Type B pancreatic cell (in vitro differentiated cells): Measurements from ENCODE around the gene ZNF786. TPM values are rescaled to one million over a fixed set of nuclear protein-coding genes. Genes with fewer than 3 reads are reported as not detected.
A peak's percentile ranks its signal among the peaks of the same experiment; 100 is the strongest.
"Not testable (repeated sequence)": the region's sequence is repeated elsewhere in the genome, so short reads cannot be mapped to it uniquely, and the experiment has no call there.

Experiments
- DNase-seq: peaks from one replicate; pipeline ENCODE4 v3.0.0; 2021; ENCODE audit warnings: mixed read lengths; ENCODE audit not compliant: unreplicated experiment; ENCODE audit errors: extremely low spot score
- H3K27ac Mint-ChIP-seq: 2 replicates; pipeline ENCODE4 v1.8.0; 2021; ENCODE audit warnings: mild to moderate bottlenecking, mixed read lengths
- H3K27me3 Mint-ChIP-seq: 2 replicates; pipeline ENCODE4 v1.8.0; 2021; ENCODE audit warnings: mixed read lengths
- H3K36me3 Mint-ChIP-seq: 2 replicates; pipeline ENCODE4 v1.8.0; 2021; ENCODE audit warnings: mixed read lengths
- H3K4me1 Mint-ChIP-seq: one replicate; pipeline ENCODE4 v1.8.0; 2021; ENCODE audit warnings: mixed read lengths; ENCODE audit not compliant: unreplicated experiment
- H3K4me3 Mint-ChIP-seq: 2 replicates; pipeline ENCODE4 v1.8.0; 2021; ENCODE audit warnings: mild to moderate bottlenecking, mixed read lengths
- H3K9me3 Mint-ChIP-seq: 2 replicates; pipeline ENCODE4 v1.8.0; 2021; ENCODE audit warnings: mixed read lengths
- total RNA-seq: library from RNA; stranded (reverse); gene quantifications from 2 replicates; pipeline ENCODE4 v1.2.1, GENCODE V29; 2021; ENCODE audit warnings: low replicate concordance
- TF ChIP-seq, protein P1 (sequence below): fragments of 200-600 bp; sonication (generic); conservative IDR thresholded peaks from 2 replicates; pipeline ENCODE4 v1.5.0; 2021; ENCODE audit warnings: antibody characterized with exemption, mild to moderate bottlenecking

Gene ZNF786
- total RNA-seq, 1 donor from 2014 or later: 12.6 TPM

DNA sequence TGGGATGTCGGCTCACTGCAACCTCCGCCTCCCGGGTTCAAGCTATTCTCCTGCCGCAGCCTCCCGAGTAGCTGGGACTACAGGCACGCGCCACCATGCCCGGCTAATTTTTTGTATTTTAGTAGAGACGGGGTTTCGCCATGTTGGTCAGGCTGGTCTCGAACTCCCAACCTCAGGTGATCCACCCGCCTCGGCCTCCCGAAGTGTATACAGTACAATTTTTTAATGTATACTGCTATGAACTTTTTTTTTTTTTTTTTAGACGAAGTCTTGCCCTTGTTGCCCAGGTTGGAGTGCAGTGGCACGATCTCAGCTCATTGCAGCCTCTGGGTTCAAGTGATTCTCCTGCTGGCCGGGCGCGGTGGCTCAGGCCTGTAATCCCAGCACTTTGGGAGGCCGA, 1.7 kb upstream of the ZNF786 start:
- not testable (repeated sequence) for H3K4me3 Mint-ChIP-seq, H3K9me3 Mint-ChIP-seq, H3K27me3 Mint-ChIP-seq, DNase-seq, H3K27ac Mint-ChIP-seq
- Mint-ChIP-seq H3K36me3 (peaks cover 11% of the 10 kb centered on the region), H3K4me1 (peaks cover 14% of the 10 kb centered on the region)
- TF ChIP-seq, protein P1, sequence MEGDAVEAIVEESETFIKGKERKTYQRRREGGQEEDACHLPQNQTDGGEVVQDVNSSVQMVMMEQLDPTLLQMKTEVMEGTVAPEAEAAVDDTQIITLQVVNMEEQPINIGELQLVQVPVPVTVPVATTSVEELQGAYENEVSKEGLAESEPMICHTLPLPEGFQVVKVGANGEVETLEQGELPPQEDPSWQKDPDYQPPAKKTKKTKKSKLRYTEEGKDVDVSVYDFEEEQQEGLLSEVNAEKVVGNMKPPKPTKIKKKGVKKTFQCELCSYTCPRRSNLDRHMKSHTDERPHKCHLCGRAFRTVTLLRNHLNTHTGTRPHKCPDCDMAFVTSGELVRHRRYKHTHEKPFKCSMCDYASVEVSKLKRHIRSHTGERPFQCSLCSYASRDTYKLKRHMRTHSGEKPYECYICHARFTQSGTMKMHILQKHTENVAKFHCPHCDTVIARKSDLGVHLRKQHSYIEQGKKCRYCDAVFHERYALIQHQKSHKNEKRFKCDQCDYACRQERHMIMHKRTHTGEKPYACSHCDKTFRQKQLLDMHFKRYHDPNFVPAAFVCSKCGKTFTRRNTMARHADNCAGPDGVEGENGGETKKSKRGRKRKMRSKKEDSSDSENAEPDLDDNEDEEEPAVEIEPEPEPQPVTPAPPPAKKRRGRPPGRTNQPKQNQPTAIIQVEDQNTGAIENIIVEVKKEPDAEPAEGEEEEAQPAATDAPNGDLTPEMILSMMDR: peak; percentile 28

GRCh38 chr7:149087376-149087775, 3.1 kb downstream of the ZNF786 start:
- DNase-seq: no peak
- Mint-ChIP-seq H3K4me3 (peak overlapping the region; percentile 30), H3K9me3 (peaks cover 16% of the 10 kb centered on the region), H3K27ac (no peak overlapping the region), H3K27me3 (no peaks in the 10 kb centered on the region), H3K4me1 (peaks cover 9% of the 10 kb centered on the region), H3K36me3 (peaks cover 35% of the 10 kb centered on the region)
- TF ChIP-seq, protein P1: no peak

- Mint-ChIP-seq H3K9me3 (peaks cover 16% of the 10 kb centered on the region), H3K36me3 (peaks cover 35% of the 10 kb centered on the region), H3K4me1 (peaks cover 5% of the 10 kb centered on the region), H3K4me3 (no peak overlapping the region), H3K27ac (peak overlapping the region; percentile 20), H3K27me3 (no peaks in the 10 kb centered on the region)
- DNase-seq: no peak
- TF ChIP-seq, protein P1: no peak
Observed at GRCh38 chr7:149085866-149086265, 4.7 kb downstream of the ZNF786 start.

DNA sequence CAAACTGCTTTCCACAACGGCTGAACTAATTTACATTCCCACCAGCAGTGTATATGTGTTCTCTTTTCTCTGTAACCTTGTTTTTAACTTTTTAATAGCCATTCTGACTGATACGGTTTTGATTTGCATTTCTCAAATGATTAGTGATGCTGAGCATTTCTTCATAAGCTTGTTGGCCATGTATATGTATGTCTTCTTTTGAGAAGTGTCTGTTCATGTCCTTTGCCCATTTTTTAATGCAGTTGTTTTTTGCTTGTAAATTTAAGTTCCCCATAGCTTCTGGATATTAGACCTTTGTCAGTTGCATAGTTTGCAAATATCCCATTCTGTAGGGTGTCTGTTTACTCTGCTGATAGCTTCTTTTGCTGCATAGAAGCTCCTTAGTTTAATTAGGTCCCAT, 6.1 kb downstream of the ZNF786 start:
- peaks cover 39% of the 10 kb centered on the region for H3K36me3 Mint-ChIP-seq

DNA sequence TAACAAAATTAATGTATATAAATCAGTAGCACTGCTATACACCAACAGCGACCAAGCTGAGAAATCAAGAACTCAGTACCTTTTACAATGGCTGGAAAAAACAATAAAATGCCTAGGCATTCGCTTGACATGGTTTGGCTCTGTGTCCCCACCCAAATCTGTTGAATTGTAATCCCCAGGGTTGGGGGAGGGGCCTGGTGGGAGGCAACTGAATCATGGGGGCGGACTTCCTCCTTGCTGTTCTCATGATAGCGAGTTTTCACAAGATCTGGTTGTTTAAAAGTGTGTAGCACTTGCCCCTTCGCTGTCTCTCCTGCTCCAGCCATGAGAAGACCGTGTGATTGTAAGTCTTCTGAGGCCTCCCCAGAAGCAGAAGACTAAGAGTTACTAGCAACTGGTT, 8.6 kb downstream of the ZNF786 start:
- Mint-ChIP-seq H3K27me3 (no peaks in the 10 kb centered on the region), H3K27ac (no peak overlapping the region), H3K4me1 (no peaks in the 10 kb centered on the region), H3K36me3 (peaks cover 43% of the 10 kb centered on the region), H3K9me3 (peaks cover 16% of the 10 kb centered on the region), H3K4me3 (no peak overlapping the region)
- TF ChIP-seq, protein P1: no peak
- DNase-seq: no peak

More for the DNA sequence above, 6.1 kb downstream of the ZNF786 start:
- Mint-ChIP-seq H3K4me3 (no peak overlapping the region), H3K27me3 (no peaks in the 10 kb centered on the region), H3K27ac (no peak overlapping the region), H3K9me3 (peaks cover 16% of the 10 kb centered on the region), H3K4me1 (no peaks in the 10 kb centered on the region)
- no peak for DNase-seq
- TF ChIP-seq, protein P1: no peak

- H3K27ac Mint-ChIP-seq: no peak overlapping the region
- DNase-seq: no peak
- H3K36me3 Mint-ChIP-seq: peaks cover 24% of the 10 kb centered on the region
- H3K4me1 Mint-ChIP-seq: no peaks in the 10 kb centered on the region
- TF ChIP-seq, protein P1: no peak
- H3K4me3 Mint-ChIP-seq: no peak overlapping the region
- H3K27me3 Mint-ChIP-seq: no peaks in the 10 kb centered on the region
- H3K9me3 Mint-ChIP-seq: no peaks in the 10 kb centered on the region
Observed at GRCh38 chr7:149077594-149077993, 12.9 kb downstream of the ZNF786 start.
